HG03196 (cell line): Measurements from ENCODE around the gene TNNT2.

ENCODE experiments used
- ATAC-seq: cut with Tn5 transposase; IDR thresholded peaks from one replicate; pipeline ENCODE4 v1.9.1; 2021; ENCODE audit not compliant: unreplicated experiment

The TNNT2 gene

GRCh38 chr1:201320168-201320788, 57.2 kb downstream of the TNNT2 start:
- ATAC-seq, result no peak

- no peak for ATAC-seq
Observed at GRCh38 chr1:201319631-201320030, 57.8 kb downstream of the TNNT2 start.

- no peak for ATAC-seq
Observed at GRCh38 chr1:201318504-201319340, 58.8 kb downstream of the TNNT2 start.

GRCh38 chr1:201317551-201317950, 59.9 kb downstream of the TNNT2 start:
- no peak for ATAC-seq

GRCh38 chr1:201316556-201316955, 60.9 kb downstream of the TNNT2 start:
- ATAC-seq, result no peak

- ATAC-seq, result no peak
Observed at GRCh38 chr1:201313086-201313485, 64.4 kb downstream of the TNNT2 start.

- ATAC-seq, result no peak
Observed at GRCh38 chr1:201312298-201312697, 65.2 kb downstream of the TNNT2 start.

GRCh38 chr1:201311356-201312011, 66.0 kb downstream of the TNNT2 start:
- no peak for ATAC-seq

- no peak for ATAC-seq
Observed at GRCh38 chr1:201310986-201311355, 66.5 kb downstream of the TNNT2 start.

GRCh38 chr1:201310251-201310985, 67.1 kb downstream of the TNNT2 start:
- no peak for ATAC-seq

- no peak for ATAC-seq
Observed at GRCh38 chr1:201309416-201309815, 68.1 kb downstream of the TNNT2 start.
